Trophoblast cell (in vitro differentiated cells and primary cell): ENCODE measurements around the gene UCK1.

Experiments used
- DNase-seq, 2 donors: peaks; one replicate each; pipeline ENCODE4 v3.0.0-alpha.2; 2016
- H2AFZ ChIP-seq: 2 replicates; pipeline ENCODE4 v1.6.1; 2013; ENCODE audit warnings: low read length, moderate library complexity, mild to moderate bottlenecking; ENCODE audit not compliant: insufficient read depth, poor library complexity
- H2AK5ac ChIP-seq: 2 replicates; pipeline ENCODE4 v1.6.1; 2013; ENCODE audit warnings: mild to moderate bottlenecking, low read length
- H2BK120ac ChIP-seq: 2 replicates; pipeline ENCODE4 v1.6.1; 2013; ENCODE audit warnings: low read length, mild to moderate bottlenecking, moderate library complexity; ENCODE audit not compliant: insufficient read depth, poor library complexity
- H2BK12ac ChIP-seq: 2 replicates; pipeline ENCODE4 v1.6.1; 2013; ENCODE audit warnings: mild to moderate bottlenecking, low read length, moderate library complexity
- H2BK5ac ChIP-seq: 2 replicates; pipeline ENCODE4 v1.6.1; 2013; ENCODE audit warnings: low read length, low read depth, moderate library complexity, mild to moderate bottlenecking; ENCODE audit not compliant: poor library complexity
- H3K14ac ChIP-seq: 2 replicates; pipeline ENCODE4 v1.6.1; 2013; ENCODE audit warnings: mild to moderate bottlenecking, low read length
- H3K18ac ChIP-seq: 2 replicates; pipeline ENCODE4 v1.6.1; 2013; ENCODE audit warnings: mild to moderate bottlenecking, low read length
- H3K23ac ChIP-seq: 2 replicates; pipeline ENCODE4 v1.6.1; 2013; ENCODE audit warnings: low read length
- H3K27ac ChIP-seq: 2 replicates; pipeline ENCODE4 v1.5.1; 2013; ENCODE audit warnings: low read depth, mild to moderate bottlenecking, inconsistent platforms, low read length, moderate library complexity
- H3K27me3 ChIP-seq: 2 replicates; pipeline ENCODE4 v1.6.1; 2013; ENCODE audit warnings: inconsistent platforms, mild to moderate bottlenecking, low read length, moderate library complexity; ENCODE audit not compliant: insufficient read depth
- H3K36me3 ChIP-seq, 2 experiments: 1 replicate in 1 of 2; 2 replicates in 1 of 2; pipeline ENCODE4 v1.6.1; 2013; ENCODE audit warnings: low read length in 2 of 2, mild to moderate bottlenecking in 2 of 2, moderate library complexity in 1 of 2; ENCODE audit not compliant: insufficient read depth in 2 of 2, control insufficient read depth in 1 of 2
- H3K4ac ChIP-seq: 2 replicates; pipeline ENCODE4 v1.6.1; 2013; ENCODE audit warnings: low read depth, mild to moderate bottlenecking, low read length, moderate library complexity
- H3K4me1 ChIP-seq, 2 experiments: 1 replicate in 1 of 2; 2 replicates in 1 of 2; pipeline ENCODE4 v1.6.1; 2013; ENCODE audit warnings: low read length in 2 of 2, mild to moderate bottlenecking in 2 of 2, moderate library complexity in 1 of 2; ENCODE audit not compliant: insufficient read depth in 2 of 2, control insufficient read depth in 1 of 2
- H3K4me2 ChIP-seq: 2 replicates; pipeline ENCODE4 v1.6.1; 2013; ENCODE audit warnings: inconsistent platforms, mild to moderate bottlenecking, low read length, moderate library complexity
- H3K4me3 ChIP-seq: 2 replicates; pipeline ENCODE4 v1.5.1; 2013; ENCODE audit warnings: mild to moderate bottlenecking, low read depth, low read length, inconsistent platforms
- H3K79me1 ChIP-seq: one replicate; pipeline ENCODE4 v1.6.1; 2013; ENCODE audit warnings: low read length
- H3K79me2 ChIP-seq: 2 replicates; pipeline ENCODE4 v1.6.1; 2013; ENCODE audit warnings: low read length, mild to moderate bottlenecking; ENCODE audit not compliant: control insufficient read depth, insufficient read depth, poor library complexity
- H3K9ac ChIP-seq: 2 replicates; pipeline ENCODE4 v1.6.1; 2013; ENCODE audit warnings: mild to moderate bottlenecking, low read length
- H3K9me3 ChIP-seq: 2 replicates; pipeline ENCODE4 v1.6.1; 2013; ENCODE audit warnings: low read depth, mild to moderate bottlenecking, control low read depth, inconsistent platforms, low read length; ENCODE audit not compliant: insufficient read depth
- H4K12ac ChIP-seq: 2 replicates; pipeline ENCODE4 v1.6.1; 2013; ENCODE audit warnings: low read depth, mild to moderate bottlenecking, low read length, moderate library complexity
- H4K8ac ChIP-seq: 2 replicates; pipeline ENCODE4 v1.6.1; 2013; ENCODE audit warnings: low read depth, mild to moderate bottlenecking, low read length, moderate library complexity
- H4K91ac ChIP-seq: one replicate; pipeline ENCODE4 v1.6.1; 2013; ENCODE audit warnings: low read depth, mild to moderate bottlenecking, low read length, moderate library complexity
- WGBS: extraction: QIAGEN DNeasy Blood & Tissue Kit; methylation state at CpG from one replicate; pipeline ENCODE4 v1.1.7; 2013; ENCODE audit warnings: missing lambda C conversion rate; ENCODE audit not compliant: insufficient read length, insufficient coverage; ENCODE audit errors: extremely low coverage; 5-methylcytosine and 5-hydroxymethylcytosine counted together

The UCK1 gene

DNA sequence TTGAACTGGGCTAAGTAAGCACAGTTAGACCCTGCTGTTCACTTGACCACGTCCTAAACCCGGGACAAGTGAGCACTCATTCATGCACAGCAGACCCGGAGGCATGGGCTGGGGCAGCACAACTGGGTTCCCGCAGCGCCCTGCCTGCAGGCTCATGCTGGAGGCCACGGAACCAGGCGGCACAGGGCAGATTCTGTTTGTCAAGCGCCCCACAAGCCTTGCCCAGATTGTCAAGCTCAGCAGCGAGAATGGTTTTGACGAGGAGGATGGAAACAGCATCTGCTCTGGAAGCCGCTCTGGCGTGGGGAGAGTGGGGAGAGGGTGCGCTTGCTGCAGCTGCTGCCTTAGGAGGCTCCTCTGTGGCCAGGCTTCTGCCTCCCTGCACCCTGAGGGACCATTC, 47.0 kb upstream of the UCK1 start:
- no peak overlapping the region for H2BK5ac ChIP-seq
- no peaks in the 10 kb centered on the region for H3K27me3 ChIP-seq
- no peaks in the 10 kb centered on the region for H3K9me3 ChIP-seq
- no peak overlapping the region for H3K4me2 ChIP-seq
- no peak overlapping the region for H3K4ac ChIP-seq
- no peak overlapping the region for H4K8ac ChIP-seq
- H3K79me2 ChIP-seq, result no peaks in the 10 kb centered on the region
- peaks cover 0 to 5% of the 10 kb centered on the region in 2 experiments for H3K4me1 ChIP-seq
- H2BK120ac ChIP-seq, result no peak overlapping the region
- no peak overlapping the region for H4K12ac ChIP-seq
- no CpG with 5 or more reads among the region's 13 CpGs for WGBS
- no peak overlapping the region for H3K27ac ChIP-seq
- no peak overlapping the region for H2AK5ac ChIP-seq
- no peak overlapping the region for H3K18ac ChIP-seq
- H3K14ac ChIP-seq, result no peak overlapping the region
- peaks cover 70% of the 10 kb centered on the region in 2 experiments for H3K36me3 ChIP-seq
- no peaks in the 10 kb centered on the region for H3K79me1 ChIP-seq
- no peak overlapping the region for H2BK12ac ChIP-seq
- DNase-seq, result no peak
- no peak overlapping the region for H4K91ac ChIP-seq
- H3K23ac ChIP-seq, result no peak overlapping the region
- H3K9ac ChIP-seq, result no peak overlapping the region
- H2AFZ ChIP-seq, result no peak overlapping the region
- H3K4me3 ChIP-seq, result no peak overlapping the region

- Histone ChIP-seq H2BK12ac (no peak overlapping the region), H3K23ac (no peak overlapping the region), H3K14ac (no peak overlapping the region), H2AK5ac (no peak overlapping the region), H3K18ac (no peak overlapping the region), H3K9me3 (no peaks in the 10 kb centered on the region), H4K91ac (no peak overlapping the region), H2BK5ac (no peak overlapping the region), H2AFZ (no peak overlapping the region), H3K36me3 (peaks cover 64 to 65% of the 10 kb centered on the region in 2 experiments), H3K4ac (no peak overlapping the region), H3K27ac (no peak overlapping the region), H3K79me2 (no peaks in the 10 kb centered on the region), H4K12ac (no peak overlapping the region), H3K27me3 (no peaks in the 10 kb centered on the region), H4K8ac (no peak overlapping the region), H3K4me3 (no peak overlapping the region), H2BK120ac (no peak overlapping the region), H3K9ac (no peak overlapping the region), H3K4me1 (peaks cover 0 to 5% of the 10 kb centered on the region in 2 experiments), H3K79me1 (no peaks in the 10 kb centered on the region), H3K4me2 (no peak overlapping the region)
- WGBS, result no CpG with 5 or more reads among the region's 25 CpGs
- no peak for DNase-seq
Measured at GRCh38 chr9:131577005-131578000, 46.2 kb upstream of the UCK1 start.

- no peak overlapping the region for H4K8ac ChIP-seq
- H3K4me2 ChIP-seq, result no peak overlapping the region
- no peaks in the 10 kb centered on the region for H3K27me3 ChIP-seq
- no peak overlapping the region for H2AFZ ChIP-seq
- H2AK5ac ChIP-seq, result no peak overlapping the region
- H3K4ac ChIP-seq, result no peak overlapping the region
- H3K9ac ChIP-seq, result no peak overlapping the region
- H2BK120ac ChIP-seq, result no peak overlapping the region
- H3K4me1 ChIP-seq, result peaks cover 0 to 5% of the 10 kb centered on the region in 2 experiments
- H3K27ac ChIP-seq, result no peak overlapping the region
- no peak overlapping the region for H2BK12ac ChIP-seq
- no peak overlapping the region for H4K12ac ChIP-seq
- no peak overlapping the region for H4K91ac ChIP-seq
- H3K14ac ChIP-seq, result no peak overlapping the region
- no peaks in the 10 kb centered on the region for H3K79me1 ChIP-seq
- H3K79me2 ChIP-seq, result no peaks in the 10 kb centered on the region
- DNase-seq, result no peak
- no peak overlapping the region for H3K23ac ChIP-seq
- no peak overlapping the region for H3K4me3 ChIP-seq
- no peak overlapping the region for H2BK5ac ChIP-seq
- no peak overlapping the region for H3K18ac ChIP-seq
- H3K9me3 ChIP-seq, result no peaks in the 10 kb centered on the region
- WGBS, result no CpG with 5 or more reads among the region's 23 CpGs
- H3K36me3 ChIP-seq, result peaks cover 59 to 60% of the 10 kb centered on the region in 2 experiments
Measured at GRCh38 chr9:131575946-131576853, 45.1 kb upstream of the UCK1 start.
